Skeletal muscle satellite cell (primary cell): Measurements from ENCODE around the gene MATN4.
A peak's percentile ranks its signal among the peaks of the same experiment; 100 is the strongest.

ENCODE experiments used
- H3K27me3 ChIP-seq: 2 replicates; pipeline ENCODE4 v1.7.0; 2013; ENCODE audit warnings: low read length; ENCODE audit not compliant: control insufficient read depth, insufficient read depth
- H3K36me3 ChIP-seq: 2 replicates; pipeline ENCODE4 v1.7.0; 2013; ENCODE audit warnings: mild to moderate bottlenecking, control low read depth, low read length; ENCODE audit not compliant: insufficient read depth
- H3K4me1 ChIP-seq: 2 replicates; pipeline ENCODE4 v1.7.0; 2013; ENCODE audit warnings: low read length; ENCODE audit not compliant: control insufficient read depth, insufficient read depth
- H3K4me2 ChIP-seq: 2 replicates; pipeline ENCODE4 v1.7.0; 2013; ENCODE audit warnings: mild to moderate bottlenecking, low read length
- H3K4me3 ChIP-seq: 2 replicates; pipeline ENCODE4 v1.7.0; 2013; ENCODE audit warnings: low read length
- H3K9ac ChIP-seq: 2 replicates; pipeline ENCODE4 v1.7.0; 2013; ENCODE audit warnings: mild to moderate bottlenecking, low read depth, low read length, moderate library complexity
- H3K9me3 ChIP-seq: replicated peaks from 2 replicates; pipeline ENCODE4 v1.7.0; 2013; ENCODE audit warnings: mild to moderate bottlenecking, control low read depth, low read length

The MATN4 gene

DNA sequence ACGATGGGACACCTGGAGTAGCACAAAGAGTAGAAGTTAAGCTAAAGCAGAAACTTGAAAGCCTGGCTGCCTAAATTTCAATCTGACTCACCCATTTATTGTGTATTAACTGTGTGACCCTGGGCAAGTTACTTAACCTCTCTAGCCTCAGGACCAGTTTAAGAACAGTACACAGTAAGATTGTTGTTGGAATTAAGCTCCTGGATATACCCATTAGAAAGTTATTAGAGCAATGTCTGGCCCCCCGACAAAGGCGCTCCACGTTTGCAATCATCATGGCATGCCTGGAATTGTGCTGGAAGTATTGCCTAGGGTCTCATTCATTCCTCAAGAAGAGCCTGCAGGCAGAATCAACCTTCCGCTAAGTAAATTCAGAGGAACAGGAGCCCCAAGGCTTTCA lies 38.8 kb upstream of the MATN4 start:
- Histone ChIP-seq H3K27me3 (no peaks in the 10 kb centered on the region), H3K4me3 (peak overlapping the region; percentile 92), H3K9me3 (no peaks in the 10 kb centered on the region), H3K4me2 (peak overlapping the region; percentile 84), H3K4me1 (peaks cover 57% of the 10 kb centered on the region), H3K9ac (peak overlapping the region; percentile 97), H3K36me3 (peaks cover 32% of the 10 kb centered on the region)

DNA sequence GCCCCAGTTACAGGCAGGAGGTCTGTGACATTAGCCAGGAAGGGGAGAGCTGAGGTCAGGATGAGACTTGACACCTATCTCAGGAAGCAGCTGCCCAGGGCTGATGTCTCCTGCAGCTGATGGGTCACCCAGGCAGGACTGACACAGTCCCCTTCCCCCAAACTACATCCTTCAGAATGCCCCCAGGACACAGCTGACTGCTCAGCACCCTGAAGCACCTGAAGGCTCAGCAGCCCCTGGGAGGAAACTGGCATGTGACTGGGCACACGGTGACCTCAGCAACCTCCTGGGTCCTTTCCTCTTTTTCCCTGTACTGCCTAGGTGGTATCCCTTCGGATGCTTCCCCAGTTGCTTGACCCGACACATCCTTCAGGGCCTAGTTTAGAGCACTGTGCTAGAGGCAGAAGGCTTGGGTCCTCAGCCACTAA lies 38.2 kb upstream of the MATN4 start:
- H3K27me3 ChIP-seq = no peaks in the 10 kb centered on the region

GRCh38 chr20:45345104-45345936 lies 37.2 kb upstream of the MATN4 start:
- Histone ChIP-seq H3K4me2 (peak overlapping the region; percentile 84), H3K4me1 (peaks cover 70% of the 10 kb centered on the region), H3K27me3 (no peaks in the 10 kb centered on the region), H3K36me3 (peaks cover 47% of the 10 kb centered on the region), H3K4me3 (peak overlapping the region; percentile 92), H3K9ac (peak overlapping the region; percentile 97), H3K9me3 (no peaks in the 10 kb centered on the region)

More for the DNA sequence above, 38.2 kb upstream of the MATN4 start:
- Histone ChIP-seq H3K9me3 (no peaks in the 10 kb centered on the region), H3K36me3 (peaks cover 37% of the 10 kb centered on the region), H3K4me2 (peak overlapping the region; percentile 84), H3K4me3 (peak overlapping the region; percentile 92), H3K4me1 (peaks cover 62% of the 10 kb centered on the region), H3K9ac (peak overlapping the region; percentile 97)

GRCh38 chr20:45344168-45344860 lies 36.2 kb upstream of the MATN4 start:
- Histone ChIP-seq H3K4me2 (peak overlapping the region; percentile 84), H3K27me3 (no peaks in the 10 kb centered on the region), H3K9ac (peak overlapping the region; percentile 97), H3K4me1 (peaks cover 77% of the 10 kb centered on the region), H3K4me3 (peak overlapping the region; percentile 92), H3K36me3 (peaks cover 55% of the 10 kb centered on the region), H3K9me3 (no peaks in the 10 kb centered on the region)

GRCh38 chr20:45343532-45344167 lies 35.6 kb upstream of the MATN4 start:
- H3K36me3 ChIP-seq = peaks cover 61% of the 10 kb centered on the region
- H3K9me3 ChIP-seq = no peaks in the 10 kb centered on the region
- H3K9ac ChIP-seq = peak overlapping the region; percentile 78
- no peaks in the 10 kb centered on the region for H3K27me3 ChIP-seq
- peaks cover 79% of the 10 kb centered on the region for H3K4me1 ChIP-seq
- H3K4me2 ChIP-seq = peak overlapping the region; percentile 84
- H3K4me3 ChIP-seq = peak overlapping the region; percentile 92

- peaks cover 67% of the 10 kb centered on the region for H3K36me3 ChIP-seq
- H3K27me3 ChIP-seq = no peaks in the 10 kb centered on the region
- H3K4me3 ChIP-seq = peak overlapping the region; percentile 92
- H3K9ac ChIP-seq = peak overlapping the region; percentile 78
- H3K4me2 ChIP-seq = peak overlapping the region; percentile 84
- peaks cover 82% of the 10 kb centered on the region for H3K4me1 ChIP-seq
- H3K9me3 ChIP-seq = no peaks in the 10 kb centered on the region
Measured at GRCh38 chr20:45342855-45343531, 34.9 kb upstream of the MATN4 start.

- H3K4me2 ChIP-seq = peak overlapping the region; percentile 84
- peaks cover 89% of the 10 kb centered on the region for H3K4me1 ChIP-seq
- peak overlapping the region; percentile 78 for H3K9ac ChIP-seq
- peaks cover 67% of the 10 kb centered on the region for H3K36me3 ChIP-seq
- H3K4me3 ChIP-seq = peak overlapping the region; percentile 92
- H3K9me3 ChIP-seq = no peaks in the 10 kb centered on the region
- H3K27me3 ChIP-seq = no peaks in the 10 kb centered on the region
Measured at GRCh38 chr20:45341939-45342854, 34.1 kb upstream of the MATN4 start.

DNA sequence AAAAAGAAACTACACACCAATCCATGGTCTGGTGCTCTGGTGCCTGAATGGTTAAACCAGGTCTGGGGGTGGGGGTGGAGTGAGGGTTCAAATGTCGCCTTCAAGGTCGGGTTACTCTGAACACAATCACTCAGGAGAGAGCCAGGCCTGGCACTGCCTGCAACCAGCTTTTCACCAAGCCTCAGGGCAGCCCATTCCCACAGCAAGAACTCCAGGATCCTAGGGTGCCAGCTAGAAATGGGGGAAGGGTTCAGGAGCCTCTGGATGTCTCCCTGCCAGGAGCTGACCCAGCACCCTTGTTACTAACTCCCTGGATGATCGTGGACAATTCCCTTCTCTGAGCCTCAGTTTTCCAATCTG lies 33.5 kb upstream of the MATN4 start:
- Histone ChIP-seq H3K27me3 (no peaks in the 10 kb centered on the region), H3K9me3 (no peaks in the 10 kb centered on the region), H3K36me3 (peaks cover 67% of the 10 kb centered on the region), H3K9ac (peak overlapping the region; percentile 78), H3K4me1 (peaks cover 94% of the 10 kb centered on the region), H3K4me2 (peak overlapping the region; percentile 84), H3K4me3 (peak overlapping the region; percentile 92)

DNA sequence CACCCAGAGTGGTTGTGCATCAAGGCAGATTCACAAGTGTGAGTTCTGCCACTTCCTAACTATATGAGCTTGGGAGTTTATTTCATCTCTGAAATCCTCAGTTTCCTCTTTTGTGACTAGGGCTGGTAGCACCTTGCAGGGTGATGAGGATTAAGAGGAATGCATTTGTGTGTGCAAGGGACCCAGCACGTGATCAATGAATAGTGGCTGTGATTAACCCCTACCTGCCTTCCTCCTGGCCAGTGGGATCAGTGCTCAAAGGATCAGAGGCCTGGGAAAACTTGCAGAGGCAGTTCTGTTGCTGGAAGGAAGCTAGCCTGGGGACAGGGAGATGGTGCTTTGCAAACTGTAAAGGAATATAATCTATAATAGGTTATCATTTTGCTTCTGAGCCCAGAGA lies 32.9 kb upstream of the MATN4 start:
- no peaks in the 10 kb centered on the region for H3K27me3 ChIP-seq
- H3K9me3 ChIP-seq = no peaks in the 10 kb centered on the region
- peaks cover 63% of the 10 kb centered on the region for H3K36me3 ChIP-seq
- no peak overlapping the region for H3K4me2 ChIP-seq
- H3K9ac ChIP-seq = no peak overlapping the region
- H3K4me3 ChIP-seq = no peak overlapping the region
- H3K4me1 ChIP-seq = peaks cover 94% of the 10 kb centered on the region

DNA sequence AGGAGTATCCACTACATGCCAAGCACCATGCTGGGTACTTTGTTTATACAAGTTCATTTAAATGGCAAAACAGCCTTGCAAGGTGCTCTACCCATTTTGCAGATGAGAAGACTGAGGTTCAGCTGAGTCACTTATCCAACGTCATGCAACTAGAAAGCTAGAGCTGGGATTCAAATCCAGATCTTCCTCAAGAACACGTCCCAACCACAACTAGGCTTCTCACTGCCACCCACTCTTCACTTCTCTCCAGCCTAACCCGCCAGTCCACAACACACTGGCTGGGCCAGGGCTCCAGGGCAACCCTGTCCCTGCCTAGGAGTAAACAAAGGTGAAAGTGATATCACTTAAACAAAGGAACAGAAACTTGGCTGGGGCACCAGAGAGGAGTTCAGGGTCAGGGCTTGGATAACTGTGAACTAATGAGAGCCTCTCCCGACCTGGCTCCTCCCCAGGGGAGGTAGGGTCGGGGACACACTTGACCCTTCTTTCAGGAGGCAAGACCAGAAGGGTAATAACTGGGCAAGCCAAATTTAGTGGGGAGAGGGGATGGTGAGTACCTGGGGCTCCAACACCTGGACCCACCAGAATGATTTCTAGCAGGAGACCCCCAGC lies 32.2 kb upstream of the MATN4 start:
- Histone ChIP-seq H3K9ac (no peak overlapping the region), H3K9me3 (no peaks in the 10 kb centered on the region), H3K36me3 (peaks cover 63% of the 10 kb centered on the region), H3K4me2 (no peak overlapping the region), H3K4me1 (peaks cover 94% of the 10 kb centered on the region), H3K4me3 (no peak overlapping the region), H3K27me3 (no peaks in the 10 kb centered on the region)
